ENCODE data around the gene ELAC2. TPM values are rescaled to one million over a fixed set of nuclear protein-coding genes. Genes with fewer than 3 reads are reported as not detected.

Gene ELAC2
- total and polyA plus RNA-seq, 2 donors (not counting 1 experiment from before 2014, with no cell fraction given), result 58.1 to 79.4 TPM

- DNase-seq (no peak), ATAC-seq (ENCODE audit: low read depth) (no peak)
- H3K27me3 ChIP-seq (replicated peaks in 1 of 4; ENCODE audit: control extremely low read depth in 1 of 4, control insufficient read depth in 3 of 4, insufficient read depth in 4 of 4, low read length in 3 of 4), result no peaks in the 10 kb centered on the region
- H2AFZ ChIP-seq (ENCODE audit: insufficient read depth, low read depth, low read length, poor library complexity, severe bottlenecking), result no peak overlapping the region
- no peaks in the 10 kb centered on the region for H3K27me3 Mint-ChIP-seq
- no peak overlapping the region for H3K4me3 Mint-ChIP-seq
- no peak overlapping the region for H3K4me3 ChIP-seq (ENCODE audit: control extremely low read depth in 1 of 5, extremely low read depth in 1 of 5, insufficient read depth in 1 of 5, low read depth in 2 of 5, low read length in 4 of 5)
- H3K4me2 ChIP-seq (replicated peaks; ENCODE audit: low read depth, low read length, poor library complexity, severe bottlenecking), result no peak overlapping the region
- no peak overlapping the region for H3K27ac Mint-ChIP-seq
- no peak overlapping the region for H3K9ac ChIP-seq (ENCODE audit: low read length)
- no peak overlapping the region for H3K27ac ChIP-seq (ENCODE audit: low read length in 2 of 2)
- peaks cover 19 to 96% of the 10 kb centered on the region in 2 experiments for H3K36me3 ChIP-seq (replicated peaks in 1 of 2; ENCODE audit: control extremely low read depth in 1 of 2, control insufficient read depth in 1 of 2, extremely low read depth in 1 of 2, insufficient read depth in 2 of 2, low read length in 1 of 2)
- H3K79me2 ChIP-seq (ENCODE audit: control insufficient read depth, insufficient read depth, low read length), result peaks cover under 1% of the 10 kb centered on the region
- H3K4me1 Mint-ChIP-seq, result no peaks in the 10 kb centered on the region
- no peaks in the 10 kb centered on the region for H3K4me1 ChIP-seq (ENCODE audit: control insufficient read depth in 2 of 2, insufficient read depth in 2 of 2, low read length in 2 of 2)
- intact Hi-C loops (cut with micrococcal nuclease), result no loop called here
- ChIA-PET CTCF (interaction anchor here (0.9 kb wide), 1 partner anchor 21 kb away, joined by 3 read pairs; the partner anchor contains the start of gene ELAC2), POLR2A (no interaction called here)
- 98% methylated on average over 5 of the region's 5 CpGs for WGBS (ENCODE audit: insufficient coverage)
- no peaks in the 10 kb centered on the region for H3K9me3 Mint-ChIP-seq (ENCODE audit: insufficient read depth)
- TF ChIP-seq EZH2 (IDR thresholded peaks at IDR 0.05; ENCODE audit: borderline replicate concordance, insufficient read depth, low read depth, low read length, poor library complexity, severe bottlenecking) (no peak), CTCF (IDR thresholded peaks at IDR 0.05) (no peak)
- peaks cover 3% of the 10 kb centered on the region for H4K20me1 ChIP-seq (ENCODE audit: control insufficient read depth, insufficient read depth, low read length, poor library complexity, severe bottlenecking)
- H3K9me3 ChIP-seq (ENCODE audit: control extremely low read depth in 1 of 3, control insufficient read depth in 2 of 3, insufficient read depth in 1 of 3, low read length in 2 of 3), result no peaks in the 10 kb centered on the region
Observed at GRCh38 chr17:12996941-12997340, 20.9 kb downstream of the ELAC2 start.

GRCh38 chr17:12996357-12996756 lies 21.5 kb downstream of the ELAC2 start:
- no peaks in the 10 kb centered on the region for H3K27me3 Mint-ChIP-seq
- H3K4me3 Mint-ChIP-seq, result no peak overlapping the region
- H3K9me3 Mint-ChIP-seq (ENCODE audit: insufficient read depth), result no peaks in the 10 kb centered on the region
- Histone ChIP-seq H3K9me3 (ENCODE audit: control extremely low read depth in 1 of 3, control insufficient read depth in 2 of 3, insufficient read depth in 1 of 3, low read length in 2 of 3) (no peaks in the 10 kb centered on the region), H3K9ac (ENCODE audit: low read length) (no peak overlapping the region), H4K20me1 (ENCODE audit: control insufficient read depth, insufficient read depth, low read length, poor library complexity, severe bottlenecking) (no peaks in the 10 kb centered on the region), H3K27me3 (replicated peaks in 1 of 4; ENCODE audit: control extremely low read depth in 1 of 4, control insufficient read depth in 3 of 4, insufficient read depth in 4 of 4, low read length in 3 of 4) (no peaks in the 10 kb centered on the region), H3K4me1 (ENCODE audit: control insufficient read depth in 2 of 2, insufficient read depth in 2 of 2, low read length in 2 of 2) (no peaks in the 10 kb centered on the region), H3K4me2 (replicated peaks; ENCODE audit: low read depth, low read length, poor library complexity, severe bottlenecking) (no peak overlapping the region), H2AFZ (ENCODE audit: insufficient read depth, low read depth, low read length, poor library complexity, severe bottlenecking) (no peak overlapping the region), H3K27ac (ENCODE audit: low read length in 2 of 2) (no peak overlapping the region), H3K36me3 (replicated peaks in 1 of 2; ENCODE audit: control extremely low read depth in 1 of 2, control insufficient read depth in 1 of 2, extremely low read depth in 1 of 2, insufficient read depth in 2 of 2, low read length in 1 of 2) (peaks cover 19 to 96% of the 10 kb centered on the region in 2 experiments), H3K4me3 (ENCODE audit: control extremely low read depth in 1 of 5, extremely low read depth in 1 of 5, insufficient read depth in 1 of 5, low read depth in 2 of 5, low read length in 4 of 5) (no peak overlapping the region), H3K79me2 (ENCODE audit: control insufficient read depth, insufficient read depth, low read length) (no peaks in the 10 kb centered on the region)
- no peak for ATAC-seq (ENCODE audit: low read depth)
- no peak for TF ChIP-seq CTCF (IDR thresholded peaks at IDR 0.05)
- TF ChIP-seq EZH2 (IDR thresholded peaks at IDR 0.05; ENCODE audit: borderline replicate concordance, insufficient read depth, low read depth, low read length, poor library complexity, severe bottlenecking), result no peak
- CTCF ChIA-PET, result no interaction called here
- no peaks in the 10 kb centered on the region for H3K4me1 Mint-ChIP-seq
- no peak for DNase-seq
- 99% methylated on average over 8 of the region's 10 CpGs for WGBS (ENCODE audit: insufficient coverage)
- POLR2A ChIA-PET, result no interaction called here
- intact Hi-C loops (cut with micrococcal nuclease), result no loop called here
- H3K27ac Mint-ChIP-seq, result no peak overlapping the region

All from B cell (primary cell).